ENCODE data around the gene BEGAIN.

Gene BEGAIN

GRCh38 chr14:100500128-100500527 is 87.1 kb downstream of the BEGAIN start:
- DNase-seq: no peak

- no peak for DNase-seq
Measured at GRCh38 chr14:100498068-100498467, 89.1 kb downstream of the BEGAIN start.

GRCh38 chr14:100495917-100496316 is 91.3 kb downstream of the BEGAIN start:
- no peak for DNase-seq

GRCh38 chr14:100494645-100495044 is 92.6 kb downstream of the BEGAIN start:
- DNase-seq: no peak

- no peak for DNase-seq
Measured at GRCh38 chr14:100490252-100490651, 97.0 kb downstream of the BEGAIN start.

GRCh38 chr14:100488057-100488456 is 99.2 kb downstream of the BEGAIN start:
- no peak for DNase-seq

GRCh38 chr14:100487304-100487703 is 99.9 kb downstream of the BEGAIN start:
- no peak for DNase-seq

Data from bone marrow (tissue), 2 donors.